Erythroblast (primary cell): ENCODE data around the gene SAP30BP.

ENCODE experiments used
- GATA1 ChIP-seq: IDR thresholded peaks from 2 replicates; pipeline ENCODE4 v1.6.1; 2011; ENCODE audit warnings: low read depth, mild to moderate bottlenecking, control low read depth, low read length, moderate library complexity
- POLR2A ChIP-seq: IDR thresholded peaks from 2 replicates; pipeline ENCODE4 v1.6.1; 2011; ENCODE audit warnings: mild to moderate bottlenecking, low read length

DNA sequence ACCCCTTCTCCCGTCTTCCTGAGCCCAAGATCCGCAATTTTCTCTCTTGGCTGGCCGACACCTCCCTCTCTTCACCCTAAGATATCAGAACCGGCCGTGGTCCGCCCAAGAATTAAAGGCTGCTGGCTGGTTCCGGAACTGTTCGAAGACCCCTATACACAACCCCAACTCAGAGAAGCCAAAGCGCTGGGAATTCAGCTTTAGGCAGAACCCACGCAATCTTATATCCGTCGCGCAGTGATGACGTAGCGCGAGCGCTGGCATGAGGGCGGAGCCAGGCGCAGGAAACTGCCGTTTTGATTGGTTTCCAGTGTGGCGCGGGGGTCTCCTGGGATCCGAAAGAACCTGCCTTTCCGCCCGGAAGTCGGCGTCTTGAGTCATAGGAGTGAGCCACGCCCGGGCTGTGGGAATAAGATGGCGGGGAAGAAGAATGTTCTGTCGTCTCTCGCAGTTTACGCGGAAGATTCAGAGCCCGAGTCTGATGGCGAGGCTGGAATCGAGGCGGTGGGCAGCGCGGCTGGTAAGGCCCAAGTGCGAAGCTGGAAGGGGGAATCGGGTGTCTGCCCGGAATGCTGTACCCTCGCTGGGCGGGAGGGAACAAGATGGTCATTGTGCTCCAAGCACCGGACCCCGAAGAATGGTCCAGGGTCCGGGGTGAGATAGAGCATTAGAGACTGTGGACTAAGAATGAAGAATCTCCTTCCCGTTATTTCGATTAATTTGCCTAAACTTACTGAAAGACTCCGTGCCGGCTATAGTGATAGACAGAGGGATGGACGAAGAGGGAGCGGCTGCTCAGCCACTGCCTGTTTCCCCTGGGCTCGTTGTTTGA, at the start of gene SAP30BP, which contains the start of gene RECQL5:
- TF ChIP-seq POLR2A, result peak; percentile 93
- no peak for TF ChIP-seq GATA1
